HepG2 (cell line): Measurements from ENCODE around the gene RNASE12. TPM values are rescaled to one million over a fixed set of nuclear protein-coding genes. Genes with fewer than 3 reads are reported as not detected.

Source experiments
- CBFB ChIP-seq: sonication (generic); formaldehyde crosslinking; IDR thresholded peaks from 2 replicates; pipeline ENCODE4 v1.4.0; 2020; ENCODE audit warnings: missing genetic modification reagents
- CEBPB ChIP-seq: IDR thresholded peaks from 2 replicates; pipeline ENCODE4 v1.6.1; 2011; ENCODE audit warnings: low read depth, low read length, improper control_type of control experiment, borderline replicate concordance
- HCFC1 ChIP-seq: fragments of 150-350 bp; IDR thresholded peaks from 2 replicates; pipeline ENCODE4 v1.6.1; 2014; ENCODE audit warnings: low read depth, low read length
- JDP2 ChIP-seq: sonication (generic); formaldehyde crosslinking; IDR thresholded peaks from 2 replicates; pipeline ENCODE4 v1.8.1; 2022; ENCODE audit warnings: missing genetic modification reagents, borderline replicate concordance
- MYNN ChIP-seq: sonication (generic); formaldehyde crosslinking; IDR thresholded peaks from 2 replicates; pipeline ENCODE4 v1.4.0; 2020; ENCODE audit warnings: mild to moderate bottlenecking, low read depth, missing genetic modification reagents
- NFE2L1 ChIP-seq: sonication (generic); formaldehyde crosslinking; IDR thresholded peaks from 2 replicates; pipeline ENCODE4 v1.4.0; 2020; ENCODE audit warnings: missing genetic modification reagents, mild to moderate bottlenecking, borderline replicate concordance
- RFXANK ChIP-seq: IDR thresholded peaks from 2 replicates; pipeline ENCODE4 v1.6.1; 2016
- SCMH1 ChIP-seq: sonication (generic); formaldehyde crosslinking; IDR thresholded peaks from 2 replicates; pipeline ENCODE4 v1.9.0; 2021; ENCODE audit warnings: missing genetic modification reagents, mild to moderate bottlenecking, borderline replicate concordance
- SP5 ChIP-seq: IDR thresholded peaks from 2 replicates; pipeline ENCODE4 v1.6.1; 2016; ENCODE audit warnings: low read depth, borderline replicate concordance
- TBL1XR1 ChIP-seq: fragments of 150-350 bp; IDR thresholded peaks from 2 replicates; pipeline ENCODE4 v1.6.1; 2014; ENCODE audit warnings: borderline replicate concordance, low read length; ENCODE audit not compliant: partially characterized antibody
- TBP ChIP-seq: sonication (generic); formaldehyde crosslinking; IDR thresholded peaks from 2 replicates; pipeline ENCODE4 v1.5.0; 2020; ENCODE audit warnings: missing genetic modification reagents
- ZMYM3 ChIP-seq: sonication (generic); formaldehyde crosslinking; IDR thresholded peaks from 2 replicates; pipeline ENCODE4 v1.5.1; 2020; ENCODE audit warnings: mild to moderate bottlenecking, missing genetic modification reagents
- ZNF292 ChIP-seq: sonication (generic); formaldehyde crosslinking; IDR thresholded peaks from 2 replicates; pipeline ENCODE4 v1.8.1; 2022; ENCODE audit warnings: mild to moderate bottlenecking, low read depth, missing genetic modification reagents, borderline replicate concordance
- ZNF335 ChIP-seq: sonication (generic); formaldehyde crosslinking; IDR thresholded peaks from 2 replicates; pipeline ENCODE4 v1.4.0; 2020; ENCODE audit warnings: missing genetic modification reagents
- ZNF777 ChIP-seq: sonication (generic); formaldehyde crosslinking; IDR thresholded peaks from 2 replicates; pipeline ENCODE4 v1.4.0; 2020; ENCODE audit warnings: missing genetic modification reagents
- ZNF841 ChIP-seq: sonication (generic); formaldehyde crosslinking; IDR thresholded peaks from 2 replicates; pipeline ENCODE4 v1.8.1; 2023; ENCODE audit warnings: missing genetic modification reagents, borderline replicate concordance
- polyA plus RNA-seq, 8 experiments: library from polyadenylated mRNA; depleted of rRNA in 3 of 8; stranded (reverse) in 7 of 8; unstranded in 1 of 8; fragments of >200 nt; fragmentation: Illumina TruSeq in 4 of 8; extraction: Trizol in 4 of 8; gene quantifications; 2 replicates each; pipeline versions ENCODE4 v1.2.1 to v1.2.3, GENCODE V29; 2011 to 2016; ENCODE audit warnings: low read depth in 4 of 8, missing spikeins in 1 of 8, mixed read lengths in 1 of 8; ENCODE audit not compliant: insufficient read depth in 1 of 8
- total RNA-seq, 5 experiments: library from RNA; depleted of rRNA; stranded (reverse); fragments of >200 nt; fragmentation: Illumina TruSeq; extraction: Trizol; gene quantifications; 2 replicates each; pipeline ENCODE4 v1.2.3, GENCODE V29; 2016; ENCODE audit warnings: low read depth in 1 of 5
- TF ChIP-seq, protein P1 (sequence below): sonication (generic); formaldehyde crosslinking; IDR thresholded peaks from 2 replicates; pipeline ENCODE4 v1.4.0; 2020; ENCODE audit warnings: missing genetic modification reagents
- TF ChIP-seq, protein P2 (sequence below): sonication (generic); formaldehyde crosslinking; IDR thresholded peaks from 2 replicates; pipeline ENCODE4 v1.4.0; 2020; ENCODE audit warnings: mild to moderate bottlenecking, missing genetic modification reagents
- TF ChIP-seq, protein P3 (sequence below): sonication (generic); formaldehyde crosslinking; IDR thresholded peaks from 2 replicates; pipeline ENCODE4 v1.8.0; 2022; ENCODE audit warnings: mild to moderate bottlenecking, missing genetic modification reagents
- TF ChIP-seq, protein P4 (sequence below): sonication (generic); formaldehyde crosslinking; IDR thresholded peaks from 2 replicates; pipeline ENCODE4 v1.4.0; 2020; ENCODE audit warnings: missing genetic modification reagents; ENCODE audit errors: not compliant biosample characterization

RNASE12 gene
- total and polyA plus RNA-seq, 2 of the 13 experiments (the other 11 are each of a cell fraction or from before 2014, with no cell fraction given), result not detected

DNA sequence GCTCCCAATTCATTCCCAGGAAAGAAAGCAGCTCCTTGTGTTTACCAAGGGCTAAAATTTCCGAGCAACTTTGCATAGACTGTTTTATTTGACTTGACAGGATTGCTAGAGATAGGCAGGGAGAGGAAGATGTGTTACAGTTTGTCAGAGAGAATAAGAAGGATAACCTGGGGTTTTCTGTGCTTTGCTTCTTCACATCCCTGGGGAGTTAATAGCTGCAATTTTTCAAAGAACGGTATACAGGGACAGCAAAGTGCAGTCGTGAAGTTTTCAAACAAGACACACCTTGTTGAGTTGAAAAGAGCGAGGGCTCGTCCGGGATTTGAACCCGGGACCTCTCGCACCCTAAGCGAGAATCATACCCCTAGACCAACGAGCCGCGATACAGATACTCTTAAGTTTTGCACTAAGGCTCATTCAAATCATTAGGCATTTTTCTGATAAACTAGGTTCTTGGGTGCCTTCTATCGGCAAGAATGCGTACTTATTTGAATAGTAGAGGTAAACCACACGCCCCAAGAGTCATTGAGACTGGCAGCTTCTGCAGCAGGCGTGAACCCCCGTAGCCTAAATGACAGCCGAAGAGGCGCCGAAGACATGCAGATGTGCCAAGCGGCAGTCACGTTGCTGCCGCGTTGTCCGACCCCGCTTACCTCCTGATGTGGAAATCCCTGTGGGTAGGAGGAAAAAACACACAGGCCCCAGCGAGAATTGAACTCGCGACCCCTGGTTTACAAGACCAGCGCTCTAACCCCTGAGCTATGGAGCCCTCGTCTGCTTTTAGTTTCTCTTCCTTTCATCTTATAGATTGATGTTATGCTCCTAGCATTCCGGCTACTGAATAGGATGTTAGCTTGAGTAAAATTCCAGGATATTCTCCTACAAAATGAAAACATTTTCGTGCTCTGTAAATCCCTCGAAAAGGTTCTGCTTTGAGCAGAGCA is 22.2 kb upstream of the RNASE12 start (continued):
- TF ChIP-seq ZNF777 (CRISPR knock-in tag) (peak; percentile 81), ZNF335 (CRISPR knock-in tag) (peak; percentile 69; the same call in 1 of the 2 replicates), ZNF292 (peak; percentile 61; the same call in 1 of the 2 replicates), SP5 (no peak), ZMYM3 (peak; percentile 38), CBFB (CRISPR knock-in tag) (peak; percentile 88; the same call in 1 of the 2 replicates), TBP (CRISPR knock-in tag) (no peak), TBL1XR1 (peak; percentile 64), SCMH1 (CRISPR knock-in tag) (no peak), ZNF841 (CRISPR knock-in tag) (peak; percentile 81; the same call in 1 of the 2 replicates), MYNN (CRISPR knock-in tag) (peak; percentile 90; the same call in 1 of the 2 replicates), RFXANK (CRISPR knock-in tag) (peak; percentile 88), CEBPB (peak; percentile 79), HCFC1 (no peak), JDP2 (CRISPR knock-in tag) (no peak; the same call in 1 of the 2 replicates), NFE2L1 (CRISPR knock-in tag) (no peak)
- TF ChIP-seq, protein P1, sequence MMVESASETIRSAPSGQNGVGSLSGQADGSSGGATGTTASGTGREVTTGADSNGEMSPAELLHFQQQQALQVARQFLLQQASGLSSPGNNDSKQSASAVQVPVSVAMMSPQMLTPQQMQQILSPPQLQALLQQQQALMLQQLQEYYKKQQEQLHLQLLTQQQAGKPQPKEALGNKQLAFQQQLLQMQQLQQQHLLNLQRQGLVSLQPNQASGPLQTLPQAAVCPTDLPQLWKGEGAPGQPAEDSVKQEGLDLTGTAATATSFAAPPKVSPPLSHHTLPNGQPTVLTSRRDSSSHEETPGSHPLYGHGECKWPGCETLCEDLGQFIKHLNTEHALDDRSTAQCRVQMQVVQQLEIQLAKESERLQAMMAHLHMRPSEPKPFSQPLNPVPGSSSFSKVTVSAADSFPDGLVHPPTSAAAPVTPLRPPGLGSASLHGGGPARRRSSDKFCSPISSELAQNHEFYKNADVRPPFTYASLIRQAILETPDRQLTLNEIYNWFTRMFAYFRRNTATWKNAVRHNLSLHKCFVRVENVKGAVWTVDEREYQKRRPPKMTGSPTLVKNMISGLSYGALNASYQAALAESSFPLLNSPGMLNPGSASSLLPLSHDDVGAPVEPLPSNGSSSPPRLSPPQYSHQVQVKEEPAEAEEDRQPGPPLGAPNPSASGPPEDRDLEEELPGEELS, result peak; percentile 78
- TF ChIP-seq, protein P2, sequence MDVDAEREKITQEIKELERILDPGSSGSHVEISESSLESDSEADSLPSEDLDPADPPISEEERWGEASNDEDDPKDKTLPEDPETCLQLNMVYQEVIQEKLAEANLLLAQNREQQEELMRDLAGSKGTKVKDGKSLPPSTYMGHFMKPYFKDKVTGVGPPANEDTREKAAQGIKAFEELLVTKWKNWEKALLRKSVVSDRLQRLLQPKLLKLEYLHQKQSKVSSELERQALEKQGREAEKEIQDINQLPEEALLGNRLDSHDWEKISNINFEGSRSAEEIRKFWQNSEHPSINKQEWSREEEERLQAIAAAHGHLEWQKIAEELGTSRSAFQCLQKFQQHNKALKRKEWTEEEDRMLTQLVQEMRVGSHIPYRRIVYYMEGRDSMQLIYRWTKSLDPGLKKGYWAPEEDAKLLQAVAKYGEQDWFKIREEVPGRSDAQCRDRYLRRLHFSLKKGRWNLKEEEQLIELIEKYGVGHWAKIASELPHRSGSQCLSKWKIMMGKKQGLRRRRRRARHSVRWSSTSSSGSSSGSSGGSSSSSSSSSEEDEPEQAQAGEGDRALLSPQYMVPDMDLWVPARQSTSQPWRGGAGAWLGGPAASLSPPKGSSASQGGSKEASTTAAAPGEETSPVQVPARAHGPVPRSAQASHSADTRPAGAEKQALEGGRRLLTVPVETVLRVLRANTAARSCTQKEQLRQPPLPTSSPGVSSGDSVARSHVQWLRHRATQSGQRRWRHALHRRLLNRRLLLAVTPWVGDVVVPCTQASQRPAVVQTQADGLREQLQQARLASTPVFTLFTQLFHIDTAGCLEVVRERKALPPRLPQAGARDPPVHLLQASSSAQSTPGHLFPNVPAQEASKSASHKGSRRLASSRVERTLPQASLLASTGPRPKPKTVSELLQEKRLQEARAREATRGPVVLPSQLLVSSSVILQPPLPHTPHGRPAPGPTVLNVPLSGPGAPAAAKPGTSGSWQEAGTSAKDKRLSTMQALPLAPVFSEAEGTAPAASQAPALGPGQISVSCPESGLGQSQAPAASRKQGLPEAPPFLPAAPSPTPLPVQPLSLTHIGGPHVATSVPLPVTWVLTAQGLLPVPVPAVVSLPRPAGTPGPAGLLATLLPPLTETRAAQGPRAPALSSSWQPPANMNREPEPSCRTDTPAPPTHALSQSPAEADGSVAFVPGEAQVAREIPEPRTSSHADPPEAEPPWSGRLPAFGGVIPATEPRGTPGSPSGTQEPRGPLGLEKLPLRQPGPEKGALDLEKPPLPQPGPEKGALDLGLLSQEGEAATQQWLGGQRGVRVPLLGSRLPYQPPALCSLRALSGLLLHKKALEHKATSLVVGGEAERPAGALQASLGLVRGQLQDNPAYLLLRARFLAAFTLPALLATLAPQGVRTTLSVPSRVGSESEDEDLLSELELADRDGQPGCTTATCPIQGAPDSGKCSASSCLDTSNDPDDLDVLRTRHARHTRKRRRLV (CRISPR knock-in tag), result peak; percentile 85
- TF ChIP-seq, protein P3, sequence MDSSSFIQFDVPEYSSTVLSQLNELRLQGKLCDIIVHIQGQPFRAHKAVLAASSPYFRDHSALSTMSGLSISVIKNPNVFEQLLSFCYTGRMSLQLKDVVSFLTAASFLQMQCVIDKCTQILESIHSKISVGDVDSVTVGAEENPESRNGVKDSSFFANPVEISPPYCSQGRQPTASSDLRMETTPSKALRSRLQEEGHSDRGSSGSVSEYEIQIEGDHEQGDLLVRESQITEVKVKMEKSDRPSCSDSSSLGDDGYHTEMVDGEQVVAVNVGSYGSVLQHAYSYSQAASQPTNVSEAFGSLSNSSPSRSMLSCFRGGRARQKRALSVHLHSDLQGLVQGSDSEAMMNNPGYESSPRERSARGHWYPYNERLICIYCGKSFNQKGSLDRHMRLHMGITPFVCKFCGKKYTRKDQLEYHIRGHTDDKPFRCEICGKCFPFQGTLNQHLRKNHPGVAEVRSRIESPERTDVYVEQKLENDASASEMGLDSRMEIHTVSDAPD (CRISPR knock-in tag), result peak; percentile 97
- TF ChIP-seq, protein P4, sequence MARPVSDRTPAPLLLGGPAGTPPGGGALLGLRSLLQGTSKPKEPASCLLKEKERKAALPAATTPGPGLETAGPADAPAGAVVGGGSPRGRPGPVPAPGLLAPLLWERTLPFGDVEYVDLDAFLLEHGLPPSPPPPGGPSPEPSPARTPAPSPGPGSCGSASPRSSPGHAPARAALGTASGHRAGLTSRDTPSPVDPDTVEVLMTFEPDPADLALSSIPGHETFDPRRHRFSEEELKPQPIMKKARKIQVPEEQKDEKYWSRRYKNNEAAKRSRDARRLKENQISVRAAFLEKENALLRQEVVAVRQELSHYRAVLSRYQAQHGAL, result peak; percentile 42
